ENCODE results near the gene ASB6. TPM values are rescaled to one million over a fixed set of nuclear protein-coding genes. Genes with fewer than 3 reads are reported as not detected.

ASB6 gene
- total and polyA plus RNA-seq, 2 of the 13 experiments (the other 11 are each of a cell fraction or from before 2014, with no cell fraction given), result 8.2 to 8.4 TPM

DNA sequence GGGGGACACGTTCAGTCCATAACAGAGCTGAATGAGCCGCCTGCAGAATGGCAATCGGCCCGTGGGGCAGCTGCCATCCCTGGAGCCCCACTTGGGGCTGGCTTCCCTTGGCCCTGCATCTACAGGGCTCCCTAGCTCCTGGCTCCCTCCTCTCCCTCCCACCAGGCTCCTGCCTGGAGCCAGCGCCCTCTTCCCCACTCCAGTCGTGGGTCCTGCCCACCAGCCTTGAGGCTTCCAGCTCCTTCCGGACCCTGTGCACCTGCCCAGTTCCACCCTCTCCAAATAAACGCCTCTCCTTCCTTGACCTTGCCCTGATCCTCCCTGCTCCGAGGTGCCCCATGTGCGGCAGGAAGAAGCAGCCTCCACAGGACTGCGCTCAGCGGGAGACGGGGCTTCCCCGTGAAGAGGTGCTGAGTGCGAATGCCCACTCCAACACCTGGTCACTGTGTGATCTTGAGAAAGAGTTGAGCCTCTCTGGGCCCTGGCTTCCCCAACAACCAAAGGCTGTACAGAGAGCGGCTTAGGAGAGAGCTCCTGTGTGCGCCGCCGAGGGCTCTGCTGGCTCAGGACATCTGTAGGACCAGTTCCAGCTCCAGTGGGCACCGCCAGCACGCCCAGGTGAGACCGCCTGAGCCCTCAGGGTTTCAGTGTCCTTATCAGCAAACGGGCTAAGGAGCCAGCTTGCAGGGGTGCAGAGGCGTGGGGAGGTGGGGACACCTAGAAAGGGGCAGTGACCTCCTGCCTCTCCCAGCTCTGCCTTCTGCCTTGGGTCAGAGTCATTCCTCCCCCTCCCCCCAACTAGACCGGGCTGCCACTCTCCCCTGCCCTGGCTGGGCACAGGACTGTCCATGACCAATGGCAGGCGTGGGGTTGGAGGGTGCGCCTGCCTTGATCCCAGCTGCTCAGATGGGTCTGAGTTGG, 33.1 kb downstream of the ASB6 start (continued):
- TF ChIP-seq ZNF687 (CRISPR knock-in tag; IDR thresholded peaks at IDR 0.05), result peak; percentile 59
- TF ChIP-seq ELF3 (CRISPR knock-in tag; IDR thresholded peaks at IDR 0.05), result 0 out of 2 replicates have a peak, but pooled peaks have one; percentile 15
- no peak for TF ChIP-seq RFX5 (IDR thresholded peaks at IDR 0.05; ENCODE audit: low read depth, low read length)
- TF ChIP-seq ZNF782 (CRISPR knock-in tag; IDR thresholded peaks at IDR 0.05; ENCODE audit: borderline replicate concordance), result no peak

GRCh38 chr9:129607027-129607387, 34.9 kb downstream of the ASB6 start:
- intact Hi-C loops (cut with micrococcal nuclease; ENCODE audit: unreplicated experiment), result loop anchor here (1.0 to 5.0 kb wide), 3 partner anchors 38 to 147 kb away; no protein-coding TSS in a partner anchor
- H3K36me3 ChIP-seq (replicated peaks in 1 of 2; ENCODE audit: control insufficient read depth in 1 of 2, insufficient read depth in 2 of 2, low read length in 2 of 2), result no peaks in the 10 kb centered on the region; a peak in 1 of 5 replicates
- ChIA-PET POLR2A (interaction anchor here (0.9 to 5.1 kb wide), 17 partner anchors 10 to 467 kb away, joined by 3 to 72 read pairs (median 7); partner anchors contain the start of genes C9orf50, IER5L and NTMT1), CTCF (ENCODE audit: low intra/inter-chr PET ratio, low total read pairs) (no interaction called here)
- H3K4me3 ChIP-seq (replicated peaks in 1 of 3; ENCODE audit: insufficient read depth in 1 of 3, low read depth in 2 of 3, low read length in 3 of 3), result peak overlapping the region; percentile 42 to 79 (median 56)
- H3K9me3 ChIP-seq (ENCODE audit: low read length), result no peaks in the 10 kb centered on the region
- in situ Hi-C loops (cut with HindIII; ENCODE audit: extremely low pct_ligation_motif_present, low pct_unique_long_range_greater_than_20kb), result no loop called here
- peak overlapping the region; percentile 88 for H3K4me2 ChIP-seq (ENCODE audit: low read depth, low read length)
- H3K27ac ChIP-seq (ENCODE audit: extremely low read length, insufficient read depth, low read length), result peak overlapping the region; percentile 79
- WGBS (ENCODE audit: low lambda C conversion rate), result 0% methylated on average over 2 of the region's 6 CpGs
- H3K79me2 ChIP-seq (ENCODE audit: insufficient read depth, low read length), result peaks cover 3% of the 10 kb centered on the region
- H3K9ac ChIP-seq (ENCODE audit: insufficient read depth, low read depth, low read length), result peak overlapping the region; percentile 71
- DNase-seq (ENCODE audit: low spot score), result no peak
- H3K4me1 ChIP-seq (ENCODE audit: insufficient read depth, low read length), result peaks cover 91% of the 10 kb centered on the region
- H2AFZ ChIP-seq (ENCODE audit: low read length), result no peak overlapping the region
- BruUV-seq (replicated peaks), result no TSS peak
- no peaks in the 10 kb centered on the region for H3K27me3 ChIP-seq (ENCODE audit: control insufficient read depth in 1 of 2, insufficient read depth in 2 of 2, low read length in 2 of 2)
- ATAC-seq, result peak; percentile 1
- FAIRE-seq, result no peak
- no peaks in the 10 kb centered on the region for H4K20me1 ChIP-seq (ENCODE audit: insufficient read depth, low read length)
- TF ChIP-seq ZFP90 (CRISPR knock-in tag; IDR thresholded peaks at IDR 0.05; ENCODE audit: borderline replicate concordance) (no peak; the same call in 1 of the 2 replicates), HMGXB3 (CRISPR knock-in tag; IDR thresholded peaks at IDR 0.05; ENCODE audit: borderline replicate concordance) (no peak), ZFX (CRISPR knock-in tag; IDR thresholded peaks at IDR 0.05; ENCODE audit: low read depth) (no peak), KLF9 (CRISPR knock-in tag; IDR thresholded peaks at IDR 0.05; ENCODE audit: low read depth) (no peak), FOSL2 (CRISPR knock-in tag; IDR thresholded peaks at IDR 0.05) (no peak), BRCA1 (CRISPR knock-in tag; IDR thresholded peaks at IDR 0.05) (no peak)
- TF ChIP-seq, protein P1, sequence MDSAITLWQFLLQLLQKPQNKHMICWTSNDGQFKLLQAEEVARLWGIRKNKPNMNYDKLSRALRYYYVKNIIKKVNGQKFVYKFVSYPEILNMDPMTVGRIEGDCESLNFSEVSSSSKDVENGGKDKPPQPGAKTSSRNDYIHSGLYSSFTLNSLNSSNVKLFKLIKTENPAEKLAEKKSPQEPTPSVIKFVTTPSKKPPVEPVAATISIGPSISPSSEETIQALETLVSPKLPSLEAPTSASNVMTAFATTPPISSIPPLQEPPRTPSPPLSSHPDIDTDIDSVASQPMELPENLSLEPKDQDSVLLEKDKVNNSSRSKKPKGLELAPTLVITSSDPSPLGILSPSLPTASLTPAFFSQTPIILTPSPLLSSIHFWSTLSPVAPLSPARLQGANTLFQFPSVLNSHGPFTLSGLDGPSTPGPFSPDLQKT (CRISPR knock-in tag; IDR thresholded peaks at IDR 0.05; ENCODE audit: borderline replicate concordance), result no peak
